Measurements from ENCODE around the gene KRT82.
A peak's percentile ranks its signal among the peaks of the same experiment; 100 is the strongest.

DNA sequence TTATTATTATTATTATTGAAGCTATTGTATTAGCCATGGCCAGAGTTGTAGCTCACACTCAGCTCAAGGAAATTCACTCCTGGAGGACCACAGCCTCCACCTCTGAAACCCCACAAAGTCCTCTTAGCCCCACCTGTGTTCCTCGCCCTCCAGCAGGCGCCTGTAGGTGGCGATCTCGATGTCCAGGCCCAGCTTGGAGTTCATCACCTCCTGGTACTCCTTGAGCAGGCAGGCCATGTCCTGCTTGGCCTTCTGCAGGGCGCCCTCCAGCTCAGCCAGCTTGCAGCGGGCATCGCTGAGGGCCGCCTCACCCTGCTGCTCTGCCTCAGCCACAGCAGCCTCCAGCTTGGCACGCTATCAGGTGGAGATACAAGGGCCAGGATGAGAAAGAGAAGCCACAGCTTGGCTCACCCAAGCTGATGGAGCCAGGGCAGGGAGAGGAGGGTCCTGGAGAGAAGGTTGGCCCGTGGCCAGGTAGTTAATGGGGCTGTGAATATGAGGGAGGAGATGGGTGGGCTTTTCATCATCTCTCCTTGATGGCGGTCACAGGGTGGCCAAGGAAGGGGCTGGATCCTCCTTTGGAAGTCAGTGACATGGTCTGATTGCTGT lies 43.9 kb downstream of the KRT82 start:
- TF ChIP-seq, protein P1, sequence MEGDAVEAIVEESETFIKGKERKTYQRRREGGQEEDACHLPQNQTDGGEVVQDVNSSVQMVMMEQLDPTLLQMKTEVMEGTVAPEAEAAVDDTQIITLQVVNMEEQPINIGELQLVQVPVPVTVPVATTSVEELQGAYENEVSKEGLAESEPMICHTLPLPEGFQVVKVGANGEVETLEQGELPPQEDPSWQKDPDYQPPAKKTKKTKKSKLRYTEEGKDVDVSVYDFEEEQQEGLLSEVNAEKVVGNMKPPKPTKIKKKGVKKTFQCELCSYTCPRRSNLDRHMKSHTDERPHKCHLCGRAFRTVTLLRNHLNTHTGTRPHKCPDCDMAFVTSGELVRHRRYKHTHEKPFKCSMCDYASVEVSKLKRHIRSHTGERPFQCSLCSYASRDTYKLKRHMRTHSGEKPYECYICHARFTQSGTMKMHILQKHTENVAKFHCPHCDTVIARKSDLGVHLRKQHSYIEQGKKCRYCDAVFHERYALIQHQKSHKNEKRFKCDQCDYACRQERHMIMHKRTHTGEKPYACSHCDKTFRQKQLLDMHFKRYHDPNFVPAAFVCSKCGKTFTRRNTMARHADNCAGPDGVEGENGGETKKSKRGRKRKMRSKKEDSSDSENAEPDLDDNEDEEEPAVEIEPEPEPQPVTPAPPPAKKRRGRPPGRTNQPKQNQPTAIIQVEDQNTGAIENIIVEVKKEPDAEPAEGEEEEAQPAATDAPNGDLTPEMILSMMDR (conservative IDR thresholded peaks at IDR 0.05; ENCODE audit: low read length), result peak; percentile 71
- no peak for TF ChIP-seq EZH2phosphoT487 (IDR thresholded peaks at IDR 0.05; ENCODE audit: borderline replicate concordance, low read depth, low read length)
